NCI-H2171 (cell line): ENCODE measurements around the gene FAM83F.
"Not testable (repeated sequence)": the region's sequence is repeated elsewhere in the genome, so short reads cannot be mapped to it uniquely, and the experiment has no call there.

Experiments
- DNase-seq: peaks from one replicate; lab custom pipeline; 2025; lab: John Stamatoyannopoulos, UW

Gene FAM83F

DNA sequence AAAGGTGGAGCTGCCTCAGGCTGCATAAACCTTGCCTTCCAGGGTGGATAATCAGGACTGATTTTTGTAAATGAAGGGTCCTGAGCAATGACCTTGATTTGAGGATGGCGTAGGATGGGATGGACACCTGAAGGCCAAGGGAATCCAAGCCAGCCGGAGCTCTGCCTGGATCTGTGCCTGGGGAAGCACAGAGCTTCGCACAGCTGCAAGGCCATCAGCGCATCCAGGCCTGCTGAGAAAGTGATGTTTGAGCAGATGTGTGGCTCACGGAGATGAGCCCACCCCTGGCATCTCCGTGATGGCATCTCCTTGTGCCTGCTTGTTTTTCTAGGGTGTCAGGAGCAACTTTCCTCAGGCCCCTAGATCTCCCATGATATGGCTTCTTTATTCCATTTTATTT, 23.3 kb downstream of the FAM83F start:
- DNase-seq = no peak

- no peak for DNase-seq
These were observed 24.3 kb downstream of the FAM83F start for GRCh38 chr22:40019100-40019499.

DNA sequence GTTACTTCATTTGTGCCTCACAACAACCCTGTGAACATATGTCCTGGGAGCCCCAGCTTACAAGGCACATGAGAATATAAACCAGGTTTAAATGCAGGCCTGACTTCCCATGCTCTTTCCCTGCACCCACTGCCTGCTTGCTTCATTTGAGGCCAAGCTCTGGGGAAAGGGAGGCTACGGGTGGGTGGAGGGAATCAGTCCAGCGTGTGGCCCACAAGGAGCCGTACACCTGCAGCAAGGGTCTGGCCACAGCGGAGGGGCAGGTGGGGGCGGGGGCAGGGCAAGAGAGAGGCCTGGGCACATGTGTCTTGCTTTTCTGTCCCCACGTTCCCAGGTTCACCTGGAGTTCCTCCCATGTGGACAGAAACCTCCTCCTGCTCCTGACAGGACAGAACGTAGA, 26.2 kb downstream of the FAM83F start:
- peak; percentile 30 for DNase-seq

- peak; percentile 94 for DNase-seq
These were observed 26.7 kb downstream of the FAM83F start for GRCh38 chr22:40021401-40022000.

DNA sequence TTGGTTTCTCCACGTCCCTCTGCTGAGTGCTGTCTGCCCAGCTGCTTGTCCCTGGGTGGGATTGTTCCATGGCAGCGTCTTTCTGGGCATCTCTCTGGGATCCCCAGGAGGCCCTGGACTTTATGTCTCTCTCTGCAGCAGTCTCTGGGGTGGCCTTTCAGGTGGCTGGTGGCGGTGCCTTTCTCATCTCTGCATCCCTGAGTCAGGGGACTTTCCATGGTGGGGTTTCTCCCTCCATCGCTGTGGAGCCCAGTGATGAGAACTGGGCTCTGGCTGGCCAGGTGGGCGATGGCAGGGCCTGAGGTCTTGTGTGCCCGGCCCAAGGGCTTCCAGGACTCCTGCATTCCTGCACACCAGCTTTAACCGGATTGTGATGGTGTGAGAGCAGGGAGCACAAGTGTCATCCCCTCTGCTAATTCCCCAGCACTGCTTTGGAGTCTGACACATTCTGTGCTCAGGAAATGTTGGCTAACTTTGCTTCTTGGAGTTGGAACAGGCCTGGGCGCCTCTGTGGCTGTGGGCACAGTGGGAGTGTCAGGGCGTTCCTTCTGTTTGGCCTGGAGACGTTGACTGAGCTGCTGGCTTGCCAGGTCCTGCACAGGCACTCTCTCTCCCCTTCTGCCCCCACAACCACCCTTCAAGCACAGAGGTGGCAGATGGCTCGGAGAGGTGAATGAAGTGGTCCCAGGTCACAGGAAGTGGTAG, 27.9 kb downstream of the FAM83F start:
- no peak for DNase-seq

GRCh38 chr22:40023341-40023841, 28.6 kb downstream of the FAM83F start:
- DNase-seq = peak; percentile 84

DNA sequence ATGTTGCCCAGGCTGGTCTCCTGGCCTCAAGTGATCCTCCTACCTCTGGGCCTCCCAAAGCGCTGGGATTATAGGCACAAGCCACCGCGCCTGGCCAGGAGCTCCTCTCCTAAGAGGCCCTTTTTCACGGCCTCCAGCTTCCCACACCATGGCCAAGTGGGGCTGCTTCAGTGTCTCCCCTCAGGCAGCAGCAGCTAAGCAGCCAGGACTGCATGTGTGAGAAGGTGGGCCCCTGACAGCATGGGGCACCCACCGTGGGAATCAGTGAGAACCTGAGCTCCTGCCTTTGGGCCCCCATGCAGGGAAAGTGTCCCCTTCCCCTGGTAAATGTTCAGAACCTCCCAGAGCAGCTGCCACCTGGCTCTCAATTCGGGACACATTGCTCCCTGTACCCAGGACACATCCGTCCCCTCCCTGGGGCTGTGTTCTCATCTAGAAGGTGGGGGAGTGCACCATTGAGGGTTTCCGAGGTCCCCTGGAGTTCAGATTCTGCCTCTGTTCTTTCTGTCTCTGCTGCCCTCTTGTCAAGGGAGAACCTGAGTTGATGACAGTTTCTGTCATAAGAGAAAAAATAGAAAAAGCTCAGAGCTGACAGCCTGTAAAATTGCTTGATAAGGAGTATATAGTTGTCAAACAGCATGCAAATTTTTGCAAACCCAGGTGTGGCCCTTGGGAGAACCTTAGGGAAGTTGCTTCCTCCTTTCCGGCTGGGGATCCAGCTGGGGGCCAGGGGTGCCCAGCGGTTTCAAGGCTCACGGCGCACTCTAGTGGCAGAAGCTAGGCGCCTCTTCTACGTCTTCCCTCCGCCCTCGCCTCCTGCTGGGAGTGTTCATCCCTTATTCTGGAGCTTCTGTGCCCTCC, 29.7 kb downstream of the FAM83F start:
- DNase-seq = peak; percentile 74

- not testable (repeated sequence) for DNase-seq
These were observed 30.3 kb downstream of the FAM83F start for GRCh38 chr22:40025062-40025379.

- no peak for DNase-seq
These were observed 31.1 kb downstream of the FAM83F start for GRCh38 chr22:40025856-40026255.

GRCh38 chr22:40026641-40027040, 31.9 kb downstream of the FAM83F start:
- no peak for DNase-seq

DNA sequence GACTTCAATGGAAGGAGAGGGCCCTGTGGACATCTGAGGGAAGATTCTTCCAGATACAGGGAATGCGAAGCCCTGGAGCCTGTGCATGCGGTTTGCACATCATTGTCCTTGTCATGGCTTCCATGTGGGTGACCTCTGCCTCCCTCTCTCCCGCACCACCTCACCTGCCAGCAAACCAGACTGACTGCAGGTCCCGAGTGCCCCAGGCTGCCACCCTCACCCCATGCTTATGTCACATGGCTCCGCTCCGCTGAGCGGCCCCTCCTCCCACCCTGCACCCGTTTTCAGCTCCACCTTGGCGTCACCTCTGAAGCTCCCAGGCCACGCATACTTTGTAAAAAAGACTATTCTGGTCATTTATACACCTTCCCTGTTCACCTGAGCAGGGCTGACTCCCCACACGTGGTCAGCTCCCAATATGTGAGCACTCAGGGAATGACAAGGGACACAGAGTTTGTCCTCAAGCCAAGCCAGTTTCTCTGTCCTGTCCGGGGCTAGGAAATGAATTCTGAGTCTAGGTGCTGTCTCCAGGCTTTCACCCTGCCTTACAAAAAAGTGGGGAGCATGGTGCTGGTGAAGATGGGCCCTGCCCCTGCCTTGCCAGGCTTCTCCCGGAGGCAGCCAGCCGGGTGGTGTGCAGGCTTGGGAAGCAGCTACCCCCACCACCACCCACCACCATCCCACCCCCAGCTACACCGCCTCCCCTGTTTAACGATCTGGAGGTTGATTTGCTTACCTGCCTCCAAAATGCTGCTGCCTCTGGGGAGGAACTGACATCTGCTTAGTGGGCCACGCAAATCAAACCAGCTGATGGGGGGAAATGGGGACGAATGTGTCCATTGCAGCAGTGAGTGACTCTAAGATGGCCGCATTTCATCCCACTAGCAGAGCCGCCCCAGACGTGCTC, 32.7 kb downstream of the FAM83F start:
- no peak for DNase-seq

DNA sequence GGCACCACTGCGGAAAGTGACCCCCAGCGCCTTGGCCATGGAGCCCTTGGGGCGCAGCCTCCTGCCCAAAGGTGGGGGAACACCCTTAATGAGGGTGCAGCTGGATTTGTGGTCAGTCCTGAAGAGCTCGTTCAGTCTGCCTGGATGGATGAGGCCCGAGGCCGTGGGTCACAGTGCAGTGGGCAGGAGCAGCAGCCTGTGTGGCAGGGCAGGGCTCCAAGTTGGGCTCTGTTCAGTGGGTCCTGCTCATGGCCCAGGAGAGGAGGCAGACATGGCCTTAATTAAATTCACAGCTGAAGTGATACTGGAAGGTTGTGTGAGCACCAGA, 33.3 kb downstream of the FAM83F start:
- DNase-seq = no peak

DNA sequence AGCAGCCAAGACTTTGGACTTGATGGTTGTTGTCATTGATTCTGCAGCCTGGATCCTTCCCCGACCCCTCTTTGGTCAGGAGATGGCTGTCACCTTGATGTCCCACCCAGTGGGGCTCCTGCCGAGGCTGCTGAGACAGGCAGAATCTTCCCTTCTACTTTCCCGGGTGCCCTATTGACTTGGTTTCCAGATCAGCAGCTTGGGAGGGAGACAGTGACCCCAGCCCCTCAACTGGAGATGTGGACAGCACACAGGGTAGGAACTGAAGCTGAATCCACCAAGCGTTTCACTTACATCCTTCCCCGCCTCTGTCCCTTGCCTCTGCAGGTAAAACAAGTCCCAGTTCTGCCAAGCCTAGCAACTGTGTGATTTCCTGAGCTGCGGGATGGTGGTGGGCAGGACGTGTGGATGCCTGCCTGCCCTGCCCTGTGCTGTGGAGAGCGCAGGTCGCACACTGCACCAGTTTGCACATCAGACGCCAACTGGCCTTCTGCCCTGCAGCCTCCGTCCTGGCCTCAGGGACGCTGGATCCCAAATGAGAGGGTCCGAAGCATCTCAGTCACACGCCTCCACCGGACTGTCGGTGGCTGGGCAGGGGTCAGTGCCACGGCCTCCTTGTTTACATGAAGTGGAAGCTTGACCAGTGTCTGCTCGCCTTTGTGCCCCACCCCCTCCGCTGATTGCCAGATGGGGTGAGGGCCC, 34.6 kb downstream of the FAM83F start:
- DNase-seq = no peak

- DNase-seq = no peak
These were observed 35.4 kb downstream of the FAM83F start for GRCh38 chr22:40030026-40030757.

DNA sequence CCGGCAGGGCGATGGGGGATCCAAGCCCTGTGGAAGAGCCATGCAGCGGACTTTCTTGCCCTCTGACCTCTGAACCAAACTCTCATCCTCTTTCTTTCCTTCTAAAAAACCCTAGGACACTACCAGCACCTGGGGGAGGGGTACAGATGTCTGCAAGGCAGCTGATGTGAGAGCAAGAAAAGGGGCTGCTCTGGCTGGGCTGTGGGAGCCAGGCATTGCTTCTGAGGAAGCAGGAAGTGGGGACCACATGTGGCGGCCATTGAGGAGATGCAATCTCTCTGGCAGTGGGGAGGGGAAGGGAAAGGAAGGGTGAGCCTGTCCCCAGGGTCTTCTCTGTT, 36.0 kb downstream of the FAM83F start:
- no peak for DNase-seq

DNA sequence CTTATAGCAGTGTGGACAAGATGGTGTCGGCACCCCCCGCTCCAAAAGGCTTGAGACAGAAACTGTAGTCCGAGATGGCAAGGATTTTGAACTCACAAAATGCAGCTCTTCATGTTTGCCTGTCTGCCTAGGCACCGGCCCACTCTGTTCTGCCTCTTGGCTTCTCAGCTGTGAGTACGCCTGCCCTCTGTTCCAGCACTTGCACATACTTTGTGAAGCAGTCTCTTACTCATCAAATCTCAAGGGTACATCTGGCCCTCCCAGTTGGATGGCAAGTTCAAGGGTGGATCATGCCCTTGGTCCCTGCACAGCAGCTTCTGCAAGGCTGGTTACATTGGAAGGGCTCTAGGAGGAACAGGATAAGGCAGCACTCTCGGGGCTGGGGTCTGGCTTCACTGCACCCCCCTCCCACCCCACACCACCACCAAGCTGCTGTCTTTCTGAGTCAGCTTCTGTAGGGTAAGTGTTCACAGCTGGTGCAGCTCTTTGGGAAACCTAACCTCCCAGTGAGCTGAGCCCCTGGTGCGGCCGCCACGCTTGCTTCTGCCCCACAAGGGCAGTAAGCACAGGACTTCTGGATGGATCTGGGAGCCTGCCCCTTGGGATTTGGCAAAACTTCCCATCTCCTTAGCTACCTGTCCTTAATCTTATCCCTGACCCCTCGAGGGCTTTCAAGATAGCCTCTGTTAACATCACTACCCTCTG, 37.2 kb downstream of the FAM83F start:
- DNase-seq = no peak

- DNase-seq = peak; percentile 75
These were observed 39.0 kb downstream of the FAM83F start for GRCh38 chr22:40033586-40034380.

DNA sequence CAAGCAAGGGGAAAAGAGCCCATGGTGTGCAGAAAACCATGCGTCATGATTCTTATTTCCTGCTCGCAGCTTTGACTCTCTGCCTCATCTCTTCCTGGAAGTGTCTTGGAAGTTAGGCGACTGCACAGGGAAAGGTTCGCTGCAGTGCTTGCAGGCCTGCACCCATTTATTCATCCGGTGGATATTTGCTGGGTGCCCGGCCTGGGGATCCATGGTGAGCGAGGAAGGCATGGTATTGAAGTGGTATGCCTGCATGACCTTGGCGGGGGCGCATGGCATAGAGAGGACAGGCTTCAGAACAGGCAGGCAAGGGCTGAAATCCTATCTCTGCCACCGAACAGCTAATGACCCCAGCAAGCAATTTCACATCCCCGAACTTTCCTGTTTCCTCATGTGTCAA, 40.6 kb downstream of the FAM83F start:
- no peak for DNase-seq

DNA sequence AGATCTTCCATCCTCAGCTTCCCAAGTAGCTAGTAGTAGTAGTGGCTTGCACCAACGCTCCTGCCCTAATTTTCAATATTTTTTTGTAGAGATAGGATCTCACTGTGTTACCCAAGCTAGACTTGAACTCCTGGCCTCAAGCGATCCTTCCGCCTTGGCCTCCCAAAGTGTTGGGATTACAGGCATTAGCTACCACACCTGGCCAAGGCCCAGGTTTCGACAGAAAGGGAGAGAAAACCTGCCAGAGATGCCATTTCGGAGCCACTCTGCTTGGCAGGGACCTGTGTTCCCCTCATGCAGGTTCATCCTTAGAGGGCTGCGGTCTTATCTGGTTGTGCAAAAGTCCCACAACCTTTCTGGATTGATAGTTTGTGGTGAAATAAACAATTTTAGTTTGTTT, 41.4 kb downstream of the FAM83F start:
- DNase-seq = no peak
